ENCODE measurements around the gene ZWILCH.

DNA sequence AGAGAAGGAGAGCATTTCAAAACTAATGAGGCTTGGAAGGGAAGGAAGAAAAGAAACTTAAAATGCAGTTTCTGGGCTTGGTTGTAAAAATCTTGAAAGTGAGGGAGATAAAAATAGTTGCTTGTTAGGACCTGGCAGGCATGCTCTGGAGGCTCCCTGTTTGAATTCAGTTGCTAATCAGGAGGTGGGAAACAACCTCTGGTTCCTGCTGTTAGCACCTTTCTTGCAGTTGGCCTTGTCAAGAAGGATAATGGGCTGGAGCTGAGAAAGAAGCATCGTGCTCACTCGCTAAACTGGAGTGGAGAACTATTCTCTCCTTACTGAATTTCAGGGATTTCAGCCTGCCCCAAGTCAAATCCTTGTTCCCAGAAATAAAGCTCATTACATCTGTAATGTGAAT is 31.0 kb upstream of the ZWILCH start:
- TF ChIP-seq, protein P1, sequence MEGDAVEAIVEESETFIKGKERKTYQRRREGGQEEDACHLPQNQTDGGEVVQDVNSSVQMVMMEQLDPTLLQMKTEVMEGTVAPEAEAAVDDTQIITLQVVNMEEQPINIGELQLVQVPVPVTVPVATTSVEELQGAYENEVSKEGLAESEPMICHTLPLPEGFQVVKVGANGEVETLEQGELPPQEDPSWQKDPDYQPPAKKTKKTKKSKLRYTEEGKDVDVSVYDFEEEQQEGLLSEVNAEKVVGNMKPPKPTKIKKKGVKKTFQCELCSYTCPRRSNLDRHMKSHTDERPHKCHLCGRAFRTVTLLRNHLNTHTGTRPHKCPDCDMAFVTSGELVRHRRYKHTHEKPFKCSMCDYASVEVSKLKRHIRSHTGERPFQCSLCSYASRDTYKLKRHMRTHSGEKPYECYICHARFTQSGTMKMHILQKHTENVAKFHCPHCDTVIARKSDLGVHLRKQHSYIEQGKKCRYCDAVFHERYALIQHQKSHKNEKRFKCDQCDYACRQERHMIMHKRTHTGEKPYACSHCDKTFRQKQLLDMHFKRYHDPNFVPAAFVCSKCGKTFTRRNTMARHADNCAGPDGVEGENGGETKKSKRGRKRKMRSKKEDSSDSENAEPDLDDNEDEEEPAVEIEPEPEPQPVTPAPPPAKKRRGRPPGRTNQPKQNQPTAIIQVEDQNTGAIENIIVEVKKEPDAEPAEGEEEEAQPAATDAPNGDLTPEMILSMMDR (IDR thresholded peaks at IDR 0.05; ENCODE audit: low read length) = no peak
- no peak for TF ChIP-seq EZH2 (optimal IDR thresholded peaks at IDR 0.05; ENCODE audit: low read depth, low read length)
